ENCODE measurements around the gene KCTD20.

KCTD20 gene

DNA sequence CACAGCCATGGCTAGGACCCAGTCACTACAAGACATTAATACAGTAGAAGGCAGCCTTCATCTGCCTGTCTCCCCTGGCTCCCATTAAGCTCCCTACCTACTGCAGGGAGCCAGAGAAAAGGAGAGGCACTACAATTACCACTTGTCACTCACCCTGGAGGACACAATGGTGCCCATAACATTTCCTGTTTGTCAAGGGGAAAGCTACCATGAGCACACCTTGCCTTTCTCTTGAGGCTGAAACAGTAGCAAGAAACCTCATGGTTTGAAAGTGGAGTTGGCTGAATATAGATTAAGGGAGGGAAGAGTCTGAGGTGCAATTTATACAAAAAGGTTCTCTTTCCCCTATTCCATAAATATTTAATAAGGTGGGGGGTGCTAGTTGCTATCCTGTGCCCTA is 76.6 kb downstream of the KCTD20 start:
- TF ChIP-seq POLR2AphosphoS5 (IDR thresholded peaks at IDR 0.05; ENCODE audit: low read depth): no peak
- no peak for TF ChIP-seq GABPA (IDR thresholded peaks at IDR 0.05; ENCODE audit: low read depth)
- TF ChIP-seq, protein P1, sequence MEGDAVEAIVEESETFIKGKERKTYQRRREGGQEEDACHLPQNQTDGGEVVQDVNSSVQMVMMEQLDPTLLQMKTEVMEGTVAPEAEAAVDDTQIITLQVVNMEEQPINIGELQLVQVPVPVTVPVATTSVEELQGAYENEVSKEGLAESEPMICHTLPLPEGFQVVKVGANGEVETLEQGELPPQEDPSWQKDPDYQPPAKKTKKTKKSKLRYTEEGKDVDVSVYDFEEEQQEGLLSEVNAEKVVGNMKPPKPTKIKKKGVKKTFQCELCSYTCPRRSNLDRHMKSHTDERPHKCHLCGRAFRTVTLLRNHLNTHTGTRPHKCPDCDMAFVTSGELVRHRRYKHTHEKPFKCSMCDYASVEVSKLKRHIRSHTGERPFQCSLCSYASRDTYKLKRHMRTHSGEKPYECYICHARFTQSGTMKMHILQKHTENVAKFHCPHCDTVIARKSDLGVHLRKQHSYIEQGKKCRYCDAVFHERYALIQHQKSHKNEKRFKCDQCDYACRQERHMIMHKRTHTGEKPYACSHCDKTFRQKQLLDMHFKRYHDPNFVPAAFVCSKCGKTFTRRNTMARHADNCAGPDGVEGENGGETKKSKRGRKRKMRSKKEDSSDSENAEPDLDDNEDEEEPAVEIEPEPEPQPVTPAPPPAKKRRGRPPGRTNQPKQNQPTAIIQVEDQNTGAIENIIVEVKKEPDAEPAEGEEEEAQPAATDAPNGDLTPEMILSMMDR (IDR thresholded peaks at IDR 0.05; ENCODE audit: insufficient read depth, low read length): no peak
- TF ChIP-seq SPI1 (IDR thresholded peaks at IDR 0.05; ENCODE audit: borderline replicate concordance, low read depth): no peak
- TF ChIP-seq, protein P2, sequence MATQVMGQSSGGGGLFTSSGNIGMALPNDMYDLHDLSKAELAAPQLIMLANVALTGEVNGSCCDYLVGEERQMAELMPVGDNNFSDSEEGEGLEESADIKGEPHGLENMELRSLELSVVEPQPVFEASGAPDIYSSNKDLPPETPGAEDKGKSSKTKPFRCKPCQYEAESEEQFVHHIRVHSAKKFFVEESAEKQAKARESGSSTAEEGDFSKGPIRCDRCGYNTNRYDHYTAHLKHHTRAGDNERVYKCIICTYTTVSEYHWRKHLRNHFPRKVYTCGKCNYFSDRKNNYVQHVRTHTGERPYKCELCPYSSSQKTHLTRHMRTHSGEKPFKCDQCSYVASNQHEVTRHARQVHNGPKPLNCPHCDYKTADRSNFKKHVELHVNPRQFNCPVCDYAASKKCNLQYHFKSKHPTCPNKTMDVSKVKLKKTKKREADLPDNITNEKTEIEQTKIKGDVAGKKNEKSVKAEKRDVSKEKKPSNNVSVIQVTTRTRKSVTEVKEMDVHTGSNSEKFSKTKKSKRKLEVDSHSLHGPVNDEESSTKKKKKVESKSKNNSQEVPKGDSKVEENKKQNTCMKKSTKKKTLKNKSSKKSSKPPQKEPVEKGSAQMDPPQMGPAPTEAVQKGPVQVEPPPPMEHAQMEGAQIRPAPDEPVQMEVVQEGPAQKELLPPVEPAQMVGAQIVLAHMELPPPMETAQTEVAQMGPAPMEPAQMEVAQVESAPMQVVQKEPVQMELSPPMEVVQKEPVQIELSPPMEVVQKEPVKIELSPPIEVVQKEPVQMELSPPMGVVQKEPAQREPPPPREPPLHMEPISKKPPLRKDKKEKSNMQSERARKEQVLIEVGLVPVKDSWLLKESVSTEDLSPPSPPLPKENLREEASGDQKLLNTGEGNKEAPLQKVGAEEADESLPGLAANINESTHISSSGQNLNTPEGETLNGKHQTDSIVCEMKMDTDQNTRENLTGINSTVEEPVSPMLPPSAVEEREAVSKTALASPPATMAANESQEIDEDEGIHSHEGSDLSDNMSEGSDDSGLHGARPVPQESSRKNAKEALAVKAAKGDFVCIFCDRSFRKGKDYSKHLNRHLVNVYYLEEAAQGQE (IDR thresholded peaks at IDR 0.05; ENCODE audit: insufficient replicate concordance, low read depth): no peak
- no peak overlapping the region for H3K27ac ChIP-seq (replicated peaks)
- no peak for DNase-seq (ENCODE audit: low read depth in 1 of 2, low spot score in 1 of 2)
- H3K4me3 ChIP-seq (replicated peaks; ENCODE audit: insufficient read depth, low read length): no peak overlapping the region
- no peaks in the 10 kb centered on the region for H3K27me3 ChIP-seq (ENCODE audit: insufficient read depth, poor library complexity, severe bottlenecking)

DNA sequence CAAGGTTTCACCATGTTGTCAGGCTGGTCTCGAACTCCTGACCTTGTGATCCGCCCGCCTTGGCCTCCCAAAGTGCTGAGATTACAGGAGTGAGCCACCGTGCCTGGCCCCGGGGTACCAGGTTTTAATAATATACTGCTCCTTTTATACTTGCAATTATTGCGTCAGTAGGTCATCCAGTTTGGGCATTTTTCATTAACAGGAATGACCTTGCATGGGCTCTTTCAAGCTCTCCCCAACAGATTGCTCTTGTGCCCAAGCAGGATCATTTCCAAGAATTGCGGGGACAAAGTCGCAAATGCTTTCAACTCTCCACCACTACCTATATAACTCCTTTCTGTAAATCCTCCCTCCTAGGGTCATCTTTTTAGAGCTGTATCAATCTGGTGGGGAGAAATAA is 80.7 kb downstream of the KCTD20 start:
- DNase-seq (ENCODE audit: low read depth in 1 of 2, low spot score in 1 of 2): no peak
- H3K27me3 ChIP-seq (ENCODE audit: insufficient read depth, poor library complexity, severe bottlenecking): no peaks in the 10 kb centered on the region
- TF ChIP-seq GABPA (IDR thresholded peaks at IDR 0.05; ENCODE audit: low read depth) (no peak), SPI1 (IDR thresholded peaks at IDR 0.05; ENCODE audit: borderline replicate concordance, low read depth) (no peak), POLR2AphosphoS5 (IDR thresholded peaks at IDR 0.05; ENCODE audit: low read depth) (no peak)
- TF ChIP-seq, protein P2 (IDR thresholded peaks at IDR 0.05; ENCODE audit: insufficient replicate concordance, low read depth): no peak
- TF ChIP-seq, protein P1 (IDR thresholded peaks at IDR 0.05; ENCODE audit: insufficient read depth, low read length): no peak
- no peak overlapping the region for H3K4me3 ChIP-seq (replicated peaks; ENCODE audit: insufficient read depth, low read length)
- no peak overlapping the region for H3K27ac ChIP-seq (replicated peaks)

DNA sequence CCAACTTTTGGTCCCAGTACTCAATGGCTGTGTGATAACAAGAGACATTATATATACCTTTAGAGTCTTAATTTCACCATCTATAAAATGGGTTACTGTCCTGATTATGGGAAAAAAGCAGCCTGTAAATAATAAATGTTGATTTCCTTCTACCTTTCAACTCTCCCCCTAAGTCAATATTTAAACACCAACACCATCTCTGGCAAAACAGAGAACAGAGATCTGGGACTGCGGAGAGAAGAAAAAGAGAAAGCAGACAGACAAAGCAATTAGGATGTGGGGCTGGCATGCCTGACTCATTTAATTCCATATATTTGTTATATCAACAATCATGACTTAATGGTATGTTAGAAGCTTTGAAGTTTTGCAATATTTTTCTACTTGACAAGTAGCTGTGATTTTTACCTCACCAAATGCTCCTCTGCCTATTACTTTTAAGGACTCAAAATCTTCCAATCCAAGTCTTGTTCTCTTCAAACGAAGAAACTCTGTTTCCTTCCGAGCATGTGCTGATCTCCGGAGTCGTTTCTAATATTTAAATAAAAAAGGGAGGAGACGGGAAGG is 81.2 kb downstream of the KCTD20 start:
- no peak for DNase-seq (ENCODE audit: low read depth in 1 of 2, low spot score in 1 of 2)
- no peaks in the 10 kb centered on the region for H3K27me3 ChIP-seq (ENCODE audit: insufficient read depth, poor library complexity, severe bottlenecking)
- H3K4me3 ChIP-seq (replicated peaks; ENCODE audit: insufficient read depth, low read length): no peak overlapping the region
- TF ChIP-seq POLR2AphosphoS5 (IDR thresholded peaks at IDR 0.05; ENCODE audit: low read depth) (no peak), SPI1 (IDR thresholded peaks at IDR 0.05; ENCODE audit: borderline replicate concordance, low read depth) (no peak)
- no peak overlapping the region for H3K27ac ChIP-seq (replicated peaks)

DNA sequence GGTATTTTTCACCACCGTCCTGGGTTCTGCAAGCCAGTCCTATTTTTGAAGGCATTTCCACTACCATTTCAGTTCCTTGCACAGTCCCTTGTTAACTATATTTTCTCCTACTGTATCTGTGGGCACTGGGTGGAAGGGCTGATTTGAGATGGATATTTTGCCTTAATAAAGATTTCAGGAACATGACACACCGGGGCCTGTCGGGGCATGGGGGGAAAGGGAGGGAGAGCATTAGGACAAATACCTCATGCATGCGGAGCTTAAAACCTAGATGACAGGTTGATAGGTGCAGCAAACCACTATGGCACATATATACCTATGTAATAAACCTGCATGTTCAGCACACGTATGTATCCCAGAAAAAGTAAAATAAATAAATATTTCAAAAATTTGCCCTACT is 82.1 kb downstream of the KCTD20 start:
- no peak for TF ChIP-seq POLR2AphosphoS5 (IDR thresholded peaks at IDR 0.05; ENCODE audit: low read depth)
- TF ChIP-seq, protein P2 (IDR thresholded peaks at IDR 0.05; ENCODE audit: insufficient replicate concordance, low read depth): no peak
- TF ChIP-seq SPI1 (IDR thresholded peaks at IDR 0.05; ENCODE audit: borderline replicate concordance, low read depth): no peak
- TF ChIP-seq GABPA (IDR thresholded peaks at IDR 0.05; ENCODE audit: low read depth): no peak
- TF ChIP-seq, protein P1 (IDR thresholded peaks at IDR 0.05; ENCODE audit: insufficient read depth, low read length): no peak
- H3K4me3 ChIP-seq (replicated peaks; ENCODE audit: insufficient read depth, low read length): no peak overlapping the region
- H3K27ac ChIP-seq (replicated peaks): no peak overlapping the region
- DNase-seq (ENCODE audit: low read depth in 1 of 2, low spot score in 1 of 2): no peak
- H3K27me3 ChIP-seq (ENCODE audit: insufficient read depth, poor library complexity, severe bottlenecking): no peaks in the 10 kb centered on the region
